Panc1 (cell line): Measurements from ENCODE around the gene WDR72. TPM values are rescaled to one million over a fixed set of nuclear protein-coding genes. Genes with fewer than 3 reads are reported as not detected.

ENCODE experiments used
- ATAC-seq: fragments of 200-7000 bp; cut with Tn5 transposase; 2 replicates; pipeline ENCODE4 v1.9.1; 2020; ENCODE audit warnings: mild to moderate bottlenecking, moderate library complexity
- BruUV-seq: library from RNA; stranded (reverse); fragments of 400-500 nt; replicated peaks from 2 replicates; lab custom pipeline; 2021; lab: Mats Ljungman, UMichigan
- CTCF ChIA-PET: fragments of 300-600 bp; sonication (Branson Sonifier 250); formaldehyde crosslinking; loops from one replicate; lab custom pipeline; 2022; ENCODE audit warnings: antibody characterized with exemption; lab: Charles Lee
- POLR2A ChIA-PET: fragments of 300-600 bp; sonication (Branson Sonifier 250); formaldehyde crosslinking; loops from one replicate; lab custom pipeline; 2022; ENCODE audit warnings: antibody characterized with exemption; lab: Charles Lee
- DNase-seq: peaks from one replicate; pipeline ENCODE4 v3.0.0-alpha.2; 2010; ENCODE audit warnings: low read depth, low spot score
- H3K27ac ChIP-seq: 2 replicates; pipeline ENCODE4 v1.5.1; 2011; ENCODE audit warnings: mild to moderate bottlenecking, low read length, inconsistent platforms
- H3K27me3 ChIP-seq: fragments of 200-500 bp; sonication (Bioruptor generic); 2 replicates; pipeline ENCODE4 v1.6.0; 2014; ENCODE audit warnings: low read length, inconsistent platforms; ENCODE audit not compliant: control insufficient read depth, insufficient read depth
- H3K36me3 ChIP-seq: fragments of 200-500 bp; sonication (Bioruptor generic); 2 replicates; pipeline ENCODE4 v1.5.1; 2014; ENCODE audit warnings: inconsistent platforms, mild to moderate bottlenecking, low read length, moderate library complexity; ENCODE audit not compliant: control insufficient read depth, insufficient read depth
- H3K4me1 ChIP-seq: 2 replicates; pipeline ENCODE4 v1.5.1; 2011; ENCODE audit warnings: inconsistent platforms, mild to moderate bottlenecking, low read length, moderate library complexity; ENCODE audit not compliant: control insufficient read depth, insufficient read depth
- H3K4me3 ChIP-seq, 2 experiments: 2 replicates each; pipeline ENCODE4 v1.5.1; 2011 to 2012; ENCODE audit warnings: low read depth in 2 of 2, low read length in 2 of 2, mild to moderate bottlenecking in 2 of 2, inconsistent platforms in 1 of 2, moderate library complexity in 1 of 2
- H3K9me3 ChIP-seq: fragments of 200-500 bp; sonication (Bioruptor generic); 2 replicates; pipeline ENCODE4 v1.5.1; 2014; ENCODE audit warnings: low read depth, mild to moderate bottlenecking, inconsistent platforms, low read length, moderate library complexity; ENCODE audit not compliant: control insufficient read depth, insufficient read depth
- POLR2AphosphoS5 ChIP-seq: IDR thresholded peaks from 2 replicates; pipeline ENCODE4 v1.6.1; 2012; ENCODE audit warnings: mild to moderate bottlenecking, low read depth, low read length, moderate library complexity
- SIN3A ChIP-seq: IDR thresholded peaks from 2 replicates; pipeline ENCODE4 v1.6.1; 2012; ENCODE audit warnings: low read depth, mild to moderate bottlenecking, low read length, moderate library complexity, borderline replicate concordance; ENCODE audit not compliant: insufficient read depth
- TCF7L2 ChIP-seq: IDR thresholded peaks from 2 replicates; pipeline ENCODE4 v1.6.1; 2011; ENCODE audit warnings: mild to moderate bottlenecking, low read depth, low read length, inconsistent platforms
- in situ Hi-C: cut with HindIII; loops from 2 replicates; pipeline ENCODE4 v1.10.0; 2016; ENCODE audit warnings: low sequenced_read_pairs, low pct_unique_long_range_greater_than_20kb
- intact Hi-C: fragments of 100-400 bp; cut with micrococcal nuclease; formaldehyde crosslinking; loops from one replicate; pipeline ENCODE4 v1.10.0; 2022; ENCODE audit not compliant: unreplicated experiment
- total RNA-seq: library from RNA; stranded (reverse); gene quantifications from one replicate; pipeline ENCODE4 v1.2.1, GENCODE V29; 2021; ENCODE audit not compliant: unreplicated experiment
- TF ChIP-seq, protein P1 (sequence below), 2 experiments: IDR thresholded peaks; 2 replicates each; pipeline ENCODE4 v1.6.1; 2011 to 2012; ENCODE audit warnings: low read depth in 2 of 2, control low read depth in 1 of 2, low read length in 1 of 2, mild to moderate bottlenecking in 1 of 2, moderate library complexity in 1 of 2; ENCODE audit not compliant: insufficient read depth in 1 of 2
- TF ChIP-seq, protein P2 (sequence below): fragments of 450-650 bp; IDR thresholded peaks from 2 replicates; pipeline ENCODE4 v1.5.1; 2017; ENCODE audit warnings: mild to moderate bottlenecking

The WDR72 gene
- total RNA-seq, 1 experiment from 2014 or later = 0.03 TPM

DNA sequence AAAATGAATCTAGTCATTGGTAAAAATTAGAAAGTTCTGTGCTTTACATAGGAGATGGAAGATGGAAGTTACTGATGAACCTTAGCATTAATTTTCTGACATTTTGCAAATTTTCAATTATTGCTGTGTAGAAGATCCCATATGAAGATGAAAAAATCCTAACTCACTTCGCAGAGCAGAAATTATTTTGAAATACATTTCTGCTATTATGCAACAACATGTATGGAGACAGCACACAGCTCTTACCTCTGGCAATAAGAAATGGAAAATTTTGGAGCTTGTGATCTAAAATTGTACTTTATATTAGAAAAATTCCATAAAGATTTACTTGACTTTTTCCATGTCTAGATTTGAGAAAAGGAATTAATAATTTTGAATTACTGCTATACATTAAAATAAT lies 177.9 kb downstream of the WDR72 start:
- ATAC-seq = no peak
- no peaks in the 10 kb centered on the region for H3K4me1 ChIP-seq
- TF ChIP-seq, protein P1, sequence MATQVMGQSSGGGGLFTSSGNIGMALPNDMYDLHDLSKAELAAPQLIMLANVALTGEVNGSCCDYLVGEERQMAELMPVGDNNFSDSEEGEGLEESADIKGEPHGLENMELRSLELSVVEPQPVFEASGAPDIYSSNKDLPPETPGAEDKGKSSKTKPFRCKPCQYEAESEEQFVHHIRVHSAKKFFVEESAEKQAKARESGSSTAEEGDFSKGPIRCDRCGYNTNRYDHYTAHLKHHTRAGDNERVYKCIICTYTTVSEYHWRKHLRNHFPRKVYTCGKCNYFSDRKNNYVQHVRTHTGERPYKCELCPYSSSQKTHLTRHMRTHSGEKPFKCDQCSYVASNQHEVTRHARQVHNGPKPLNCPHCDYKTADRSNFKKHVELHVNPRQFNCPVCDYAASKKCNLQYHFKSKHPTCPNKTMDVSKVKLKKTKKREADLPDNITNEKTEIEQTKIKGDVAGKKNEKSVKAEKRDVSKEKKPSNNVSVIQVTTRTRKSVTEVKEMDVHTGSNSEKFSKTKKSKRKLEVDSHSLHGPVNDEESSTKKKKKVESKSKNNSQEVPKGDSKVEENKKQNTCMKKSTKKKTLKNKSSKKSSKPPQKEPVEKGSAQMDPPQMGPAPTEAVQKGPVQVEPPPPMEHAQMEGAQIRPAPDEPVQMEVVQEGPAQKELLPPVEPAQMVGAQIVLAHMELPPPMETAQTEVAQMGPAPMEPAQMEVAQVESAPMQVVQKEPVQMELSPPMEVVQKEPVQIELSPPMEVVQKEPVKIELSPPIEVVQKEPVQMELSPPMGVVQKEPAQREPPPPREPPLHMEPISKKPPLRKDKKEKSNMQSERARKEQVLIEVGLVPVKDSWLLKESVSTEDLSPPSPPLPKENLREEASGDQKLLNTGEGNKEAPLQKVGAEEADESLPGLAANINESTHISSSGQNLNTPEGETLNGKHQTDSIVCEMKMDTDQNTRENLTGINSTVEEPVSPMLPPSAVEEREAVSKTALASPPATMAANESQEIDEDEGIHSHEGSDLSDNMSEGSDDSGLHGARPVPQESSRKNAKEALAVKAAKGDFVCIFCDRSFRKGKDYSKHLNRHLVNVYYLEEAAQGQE (IDR thresholded peaks at IDR 0.05; ENCODE audit: insufficient read depth in 1 of 2, low read depth in 2 of 2, low read length in 1 of 2) = no peak
- TF ChIP-seq, protein P2, sequence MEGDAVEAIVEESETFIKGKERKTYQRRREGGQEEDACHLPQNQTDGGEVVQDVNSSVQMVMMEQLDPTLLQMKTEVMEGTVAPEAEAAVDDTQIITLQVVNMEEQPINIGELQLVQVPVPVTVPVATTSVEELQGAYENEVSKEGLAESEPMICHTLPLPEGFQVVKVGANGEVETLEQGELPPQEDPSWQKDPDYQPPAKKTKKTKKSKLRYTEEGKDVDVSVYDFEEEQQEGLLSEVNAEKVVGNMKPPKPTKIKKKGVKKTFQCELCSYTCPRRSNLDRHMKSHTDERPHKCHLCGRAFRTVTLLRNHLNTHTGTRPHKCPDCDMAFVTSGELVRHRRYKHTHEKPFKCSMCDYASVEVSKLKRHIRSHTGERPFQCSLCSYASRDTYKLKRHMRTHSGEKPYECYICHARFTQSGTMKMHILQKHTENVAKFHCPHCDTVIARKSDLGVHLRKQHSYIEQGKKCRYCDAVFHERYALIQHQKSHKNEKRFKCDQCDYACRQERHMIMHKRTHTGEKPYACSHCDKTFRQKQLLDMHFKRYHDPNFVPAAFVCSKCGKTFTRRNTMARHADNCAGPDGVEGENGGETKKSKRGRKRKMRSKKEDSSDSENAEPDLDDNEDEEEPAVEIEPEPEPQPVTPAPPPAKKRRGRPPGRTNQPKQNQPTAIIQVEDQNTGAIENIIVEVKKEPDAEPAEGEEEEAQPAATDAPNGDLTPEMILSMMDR = no peak
- TF ChIP-seq SIN3A = no peak
- no peak for TF ChIP-seq POLR2AphosphoS5
- TF ChIP-seq TCF7L2 = no peak
- BruUV-seq = no TSS peak
- no peak overlapping the region for H3K4me3 ChIP-seq
- no peaks in the 10 kb centered on the region for H3K9me3 ChIP-seq
- in situ Hi-C loops = no loop called here
- no peaks in the 10 kb centered on the region for H3K36me3 ChIP-seq
- no peak for DNase-seq
- POLR2A ChIA-PET = no interaction called here
- H3K27me3 ChIP-seq = no peaks in the 10 kb centered on the region
- no peak overlapping the region for H3K27ac ChIP-seq
- intact Hi-C loops = no loop called here
- CTCF ChIA-PET = no interaction called here

DNA sequence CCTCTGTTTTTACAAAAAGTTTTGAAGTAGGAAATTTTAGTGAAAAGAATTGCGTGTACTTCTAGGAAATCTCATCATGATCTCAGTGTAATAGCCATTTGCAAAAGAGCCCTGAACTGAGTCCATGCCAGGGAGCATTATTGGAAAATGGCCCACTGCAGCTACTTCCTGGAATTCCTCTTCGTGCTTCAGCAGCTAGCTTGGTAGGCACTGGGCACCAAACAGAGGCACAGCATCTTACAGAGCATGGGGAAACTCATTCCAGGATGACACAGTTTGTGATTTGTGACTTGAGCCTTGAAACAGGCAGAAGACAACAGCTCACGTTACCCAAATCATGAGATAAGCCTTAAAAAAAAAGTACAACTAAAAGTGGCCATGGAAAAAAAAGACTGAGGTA lies 179.1 kb downstream of the WDR72 start:
- intact Hi-C loops = no loop called here
- no peaks in the 10 kb centered on the region for H3K9me3 ChIP-seq
- ATAC-seq (no peak), DNase-seq (no peak)
- ChIA-PET CTCF (no interaction called here), POLR2A (no interaction called here)
- TF ChIP-seq POLR2AphosphoS5 = no peak
- no peak for TF ChIP-seq SIN3A
- TF ChIP-seq, protein P1 (IDR thresholded peaks at IDR 0.05; ENCODE audit: insufficient read depth in 1 of 2, low read depth in 2 of 2, low read length in 1 of 2) = no peak
- no peak for TF ChIP-seq TCF7L2
- TF ChIP-seq, protein P2 = no peak
- in situ Hi-C loops = no loop called here
- H3K4me3 ChIP-seq = no peak overlapping the region
- no TSS peak for BruUV-seq
- H3K27me3 ChIP-seq = no peaks in the 10 kb centered on the region
- no peak overlapping the region for H3K27ac ChIP-seq
- no peaks in the 10 kb centered on the region for H3K4me1 ChIP-seq
- H3K36me3 ChIP-seq = no peaks in the 10 kb centered on the region
